ENCODE data around the gene TRIM17.

DNA sequence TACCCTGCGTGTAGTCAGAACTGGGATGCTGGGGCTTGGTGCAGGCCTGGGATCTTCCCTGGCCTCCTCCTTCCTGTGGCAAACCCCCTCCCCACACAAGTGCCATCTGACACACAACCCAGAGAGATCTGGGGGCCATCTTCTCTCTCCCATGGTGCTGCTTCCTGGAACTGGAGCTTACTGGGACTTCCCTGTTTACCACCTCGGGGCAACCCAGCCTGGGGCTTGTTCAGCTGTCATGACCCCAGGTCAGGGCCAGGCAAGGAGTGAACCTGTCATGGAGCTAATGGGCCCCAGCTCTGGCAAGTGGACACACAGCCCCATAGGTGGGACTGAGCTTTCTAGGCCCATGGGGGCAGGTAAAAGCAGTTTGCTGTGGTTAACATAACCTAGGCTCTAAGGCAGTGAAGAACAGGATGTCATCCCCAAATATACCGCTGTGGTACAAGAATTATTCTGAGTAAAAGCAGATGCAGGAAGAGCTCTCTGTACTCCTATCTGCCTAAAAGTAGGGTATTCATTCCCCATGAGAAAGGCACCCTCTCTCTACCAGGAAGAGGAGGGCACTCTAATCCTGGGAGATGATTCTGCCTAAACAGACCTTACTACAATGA is 12.4 kb downstream of the TRIM17 start:
- no peak for TF ChIP-seq POLR2AphosphoS5 (IDR thresholded peaks at IDR 0.05)
- TF ChIP-seq, protein P1, sequence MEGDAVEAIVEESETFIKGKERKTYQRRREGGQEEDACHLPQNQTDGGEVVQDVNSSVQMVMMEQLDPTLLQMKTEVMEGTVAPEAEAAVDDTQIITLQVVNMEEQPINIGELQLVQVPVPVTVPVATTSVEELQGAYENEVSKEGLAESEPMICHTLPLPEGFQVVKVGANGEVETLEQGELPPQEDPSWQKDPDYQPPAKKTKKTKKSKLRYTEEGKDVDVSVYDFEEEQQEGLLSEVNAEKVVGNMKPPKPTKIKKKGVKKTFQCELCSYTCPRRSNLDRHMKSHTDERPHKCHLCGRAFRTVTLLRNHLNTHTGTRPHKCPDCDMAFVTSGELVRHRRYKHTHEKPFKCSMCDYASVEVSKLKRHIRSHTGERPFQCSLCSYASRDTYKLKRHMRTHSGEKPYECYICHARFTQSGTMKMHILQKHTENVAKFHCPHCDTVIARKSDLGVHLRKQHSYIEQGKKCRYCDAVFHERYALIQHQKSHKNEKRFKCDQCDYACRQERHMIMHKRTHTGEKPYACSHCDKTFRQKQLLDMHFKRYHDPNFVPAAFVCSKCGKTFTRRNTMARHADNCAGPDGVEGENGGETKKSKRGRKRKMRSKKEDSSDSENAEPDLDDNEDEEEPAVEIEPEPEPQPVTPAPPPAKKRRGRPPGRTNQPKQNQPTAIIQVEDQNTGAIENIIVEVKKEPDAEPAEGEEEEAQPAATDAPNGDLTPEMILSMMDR (IDR thresholded peaks at IDR 0.05) = no peak
